Measurements from ENCODE around the gene PRLR. TPM values are rescaled to one million over a fixed set of nuclear protein-coding genes. Genes with fewer than 3 reads are reported as not detected.
A peak's percentile ranks its signal among the peaks of the same experiment; 100 is the strongest.

PRLR gene
- total and polyA plus RNA-seq, 5 donors, result 0.20 to 1.7 (median 0.95) TPM

- no peaks in the 10 kb centered on the region for H3K9me3 ChIP-seq (ENCODE audit: control insufficient read depth, low read length)
- H3K4me1 ChIP-seq (ENCODE audit: control insufficient read depth, insufficient read depth, low read length), result no peaks in the 10 kb centered on the region
- ATAC-seq (no peak), DNase-seq (no peak)
- WGBS, result 72% methylated on average over 4 of the region's 4 CpGs
- intact Hi-C loops (cut with DNase I), result no loop called here
- H3K4me3 ChIP-seq (ENCODE audit: low read length), result no peak overlapping the region
- H3K27ac ChIP-seq (ENCODE audit: low read length), result no peak overlapping the region
- no peaks in the 10 kb centered on the region for H3K27me3 ChIP-seq (ENCODE audit: control insufficient read depth, insufficient read depth)
These were observed 2.8 kb upstream of the PRLR start for GRCh38 chr5:35233121-35233520.

- H3K9me3 ChIP-seq (ENCODE audit: control insufficient read depth, low read length), result no peaks in the 10 kb centered on the region
- no peak overlapping the region for H3K27ac ChIP-seq (ENCODE audit: low read length)
- no peak for ATAC-seq
- DNase-seq, result no peak
- 83% methylated on average over 5 of the region's 5 CpGs for WGBS
- H3K4me1 ChIP-seq (ENCODE audit: control insufficient read depth, insufficient read depth, low read length), result no peaks in the 10 kb centered on the region
- no peaks in the 10 kb centered on the region for H3K27me3 ChIP-seq (ENCODE audit: control insufficient read depth, insufficient read depth)
- no peak overlapping the region for H3K4me3 ChIP-seq (ENCODE audit: low read length)
- intact Hi-C loops (cut with DNase I), result no loop called here
These were observed 1.8 kb upstream of the PRLR start for GRCh38 chr5:35232124-35232523.

- ATAC-seq (peak; percentile 41 to 60), DNase-seq (no peak)
- no peaks in the 10 kb centered on the region for H3K4me1 ChIP-seq (ENCODE audit: control insufficient read depth, insufficient read depth, low read length)
- H3K9me3 ChIP-seq (ENCODE audit: control insufficient read depth, low read length), result no peaks in the 10 kb centered on the region
- no peaks in the 10 kb centered on the region for H3K27me3 ChIP-seq (ENCODE audit: control insufficient read depth, insufficient read depth)
- H3K4me3 ChIP-seq (ENCODE audit: low read length), result peak overlapping the region; percentile 48
- no peak overlapping the region for H3K27ac ChIP-seq (ENCODE audit: low read length)
- WGBS, result 9% methylated on average over 30 of the region's 30 CpGs
- intact Hi-C loops (cut with DNase I), result no loop called here
These were observed 930 bp downstream of the PRLR start for GRCh38 chr5:35229076-35230037.

- no peak for ATAC-seq
- no peak overlapping the region for H3K27ac ChIP-seq (ENCODE audit: low read length)
- H3K27me3 ChIP-seq (ENCODE audit: control insufficient read depth, insufficient read depth), result no peaks in the 10 kb centered on the region
- WGBS, result 40% methylated on average over 2 of the region's 2 CpGs
- intact Hi-C loops (cut with DNase I), result no loop called here
- no peaks in the 10 kb centered on the region for H3K9me3 ChIP-seq (ENCODE audit: control insufficient read depth, low read length)
- no peak for DNase-seq
- no peak overlapping the region for H3K4me3 ChIP-seq (ENCODE audit: low read length)
- H3K4me1 ChIP-seq (ENCODE audit: control insufficient read depth, insufficient read depth, low read length), result no peaks in the 10 kb centered on the region
These were observed 2.0 kb downstream of the PRLR start for GRCh38 chr5:35228310-35228709.

GRCh38 chr5:35227720-35228119 lies 2.6 kb downstream of the PRLR start:
- Histone ChIP-seq H3K27me3 (ENCODE audit: control insufficient read depth, insufficient read depth) (no peaks in the 10 kb centered on the region), H3K9me3 (ENCODE audit: control insufficient read depth, low read length) (no peaks in the 10 kb centered on the region), H3K4me3 (ENCODE audit: low read length) (no peak overlapping the region), H3K27ac (ENCODE audit: low read length) (no peak overlapping the region), H3K4me1 (ENCODE audit: control insufficient read depth, insufficient read depth, low read length) (no peaks in the 10 kb centered on the region)
- ATAC-seq (no peak), DNase-seq (no peak)
- intact Hi-C loops (cut with DNase I), result no loop called here
- 73% methylated on average over 4 of the region's 4 CpGs for WGBS

GRCh38 chr5:35223787-35224395 lies 6.4 kb downstream of the PRLR start:
- Histone ChIP-seq H3K27ac (ENCODE audit: low read length) (no peak overlapping the region), H3K4me3 (ENCODE audit: low read length) (no peak overlapping the region), H3K27me3 (ENCODE audit: control insufficient read depth, insufficient read depth) (no peaks in the 10 kb centered on the region), H3K9me3 (ENCODE audit: control insufficient read depth, low read length) (no peaks in the 10 kb centered on the region), H3K4me1 (ENCODE audit: control insufficient read depth, insufficient read depth, low read length) (no peaks in the 10 kb centered on the region)
- intact Hi-C loops (cut with DNase I), result no loop called here
- ATAC-seq (peak; percentile 60 to 84), DNase-seq (peak in 2 of 3 donors; percentile 51 to 63)
- WGBS, result 36% methylated on average over 7 of the region's 7 CpGs

- DNase-seq (no peak), ATAC-seq (no peak)
- no peak overlapping the region for H3K27ac ChIP-seq (ENCODE audit: low read length)
- H3K27me3 ChIP-seq (ENCODE audit: control insufficient read depth, insufficient read depth), result no peaks in the 10 kb centered on the region
- intact Hi-C loops (cut with DNase I), result no loop called here
- no peaks in the 10 kb centered on the region for H3K4me1 ChIP-seq (ENCODE audit: control insufficient read depth, insufficient read depth, low read length)
- H3K9me3 ChIP-seq (ENCODE audit: control insufficient read depth, low read length), result no peaks in the 10 kb centered on the region
- no peak overlapping the region for H3K4me3 ChIP-seq (ENCODE audit: low read length)
These were observed 9.3 kb downstream of the PRLR start for GRCh38 chr5:35220967-35221366.

- DNase-seq, result no peak
- Histone ChIP-seq H3K4me3 (ENCODE audit: low read length) (no peak overlapping the region), H3K27me3 (ENCODE audit: control insufficient read depth, insufficient read depth) (no peaks in the 10 kb centered on the region), H3K9me3 (ENCODE audit: control insufficient read depth, low read length) (no peaks in the 10 kb centered on the region), H3K27ac (ENCODE audit: low read length) (no peak overlapping the region), H3K4me1 (ENCODE audit: control insufficient read depth, insufficient read depth, low read length) (no peaks in the 10 kb centered on the region)
- no peak for ATAC-seq
- intact Hi-C loops (cut with DNase I), result no loop called here
- WGBS, result 94% methylated on average over 4 of the region's 4 CpGs
These were observed 11.3 kb downstream of the PRLR start for GRCh38 chr5:35218981-35219380.

GRCh38 chr5:35214051-35214450 lies 16.2 kb downstream of the PRLR start:
- ATAC-seq, result no peak
- no peak overlapping the region for H3K27ac ChIP-seq (ENCODE audit: low read length)
- H3K4me1 ChIP-seq (ENCODE audit: control insufficient read depth, insufficient read depth, low read length), result no peaks in the 10 kb centered on the region
- DNase-seq, result no peak
- no peak overlapping the region for H3K4me3 ChIP-seq (ENCODE audit: low read length)
- H3K9me3 ChIP-seq (ENCODE audit: control insufficient read depth, low read length), result no peaks in the 10 kb centered on the region
- WGBS, result 96% methylated on average over 2 of the region's 2 CpGs
- intact Hi-C loops (cut with DNase I), result no loop called here
- H3K27me3 ChIP-seq (ENCODE audit: control insufficient read depth, insufficient read depth), result no peaks in the 10 kb centered on the region

- Histone ChIP-seq H3K27ac (ENCODE audit: low read length) (no peak overlapping the region), H3K27me3 (ENCODE audit: control insufficient read depth, insufficient read depth) (no peaks in the 10 kb centered on the region), H3K4me3 (ENCODE audit: low read length) (no peak overlapping the region), H3K9me3 (ENCODE audit: control insufficient read depth, low read length) (no peaks in the 10 kb centered on the region), H3K4me1 (ENCODE audit: control insufficient read depth, insufficient read depth, low read length) (no peaks in the 10 kb centered on the region)
- DNase-seq, result no peak
- intact Hi-C loops (cut with DNase I), result no loop called here
- 97% methylated on average over 3 of the region's 3 CpGs for WGBS
- no peak for ATAC-seq
These were observed 16.7 kb downstream of the PRLR start for GRCh38 chr5:35213608-35214007.

- 73% methylated on average over 3 of the region's 3 CpGs for WGBS
These were observed 17.9 kb downstream of the PRLR start for GRCh38 chr5:35212122-35212982.

More at GRCh38 chr5:35212122-35212982, 17.9 kb downstream of the PRLR start:
- Histone ChIP-seq H3K9me3 (ENCODE audit: control insufficient read depth, low read length) (no peaks in the 10 kb centered on the region), H3K27me3 (ENCODE audit: control insufficient read depth, insufficient read depth) (no peaks in the 10 kb centered on the region), H3K4me1 (ENCODE audit: control insufficient read depth, insufficient read depth, low read length) (no peaks in the 10 kb centered on the region), H3K27ac (ENCODE audit: low read length) (no peak overlapping the region), H3K4me3 (ENCODE audit: low read length) (no peak overlapping the region)
- DNase-seq (no peak), ATAC-seq (no peak)
- intact Hi-C loops (cut with DNase I), result no loop called here

Data from right cardiac atrium (tissue), 5 donors.